HepG2 (cell line): ENCODE results near the gene FSD1. TPM values are rescaled to one million over a fixed set of nuclear protein-coding genes. Genes with fewer than 3 reads are reported as not detected.

Source experiments
- AGO2 ChIP-seq: fragments of 200-400 bp; formaldehyde crosslinking; optimal IDR thresholded peaks from 2 replicates; pipeline ENCODE3; 2017; ENCODE audit warnings: mild to moderate bottlenecking, low read depth, low read length, moderate library complexity
- CAMTA2 ChIP-seq: sonication (generic); formaldehyde crosslinking; IDR thresholded peaks from 2 replicates; pipeline ENCODE4 v1.4.0; 2020; ENCODE audit warnings: mild to moderate bottlenecking, missing genetic modification reagents, borderline replicate concordance
- CERS6 ChIP-seq: sonication (generic); formaldehyde crosslinking; IDR thresholded peaks from 2 replicates; pipeline ENCODE4 v1.5.0; 2020; ENCODE audit warnings: missing genetic modification reagents
- GABPA ChIP-seq, 2 experiments: IDR thresholded peaks; 2 replicates each; pipeline ENCODE4 v1.6.1; 2011 to 2016; ENCODE audit warnings: low read depth in 2 of 2, low read length in 1 of 2, missing biosample characterization in 1 of 2, missing genetic modification characterization in 1 of 2
- GFI1 ChIP-seq: sonication (generic); formaldehyde crosslinking; IDR thresholded peaks from 2 replicates; pipeline ENCODE4 v1.5.0; 2020; ENCODE audit warnings: missing genetic modification reagents, mild to moderate bottlenecking, borderline replicate concordance
- HNF4G ChIP-seq, 2 experiments: sonication (generic) in 1 of 2; formaldehyde crosslinking in 1 of 2; IDR thresholded peaks; 2 replicates each; pipeline versions ENCODE4 v1.4.0 to v1.6.1; 2011 to 2020; ENCODE audit warnings: borderline replicate concordance in 2 of 2, low read depth in 2 of 2, mild to moderate bottlenecking in 2 of 2, low read length in 1 of 2, missing genetic modification reagents in 1 of 2, moderate library complexity in 1 of 2
- HNRNPK ChIP-seq: fragments of 200-400 bp; formaldehyde crosslinking; IDR thresholded peaks from 2 replicates; pipeline ENCODE4 v1.6.1; 2018; ENCODE audit warnings: low read length, low read depth, moderate library complexity, mild to moderate bottlenecking; ENCODE audit not compliant: poor library complexity, severe bottlenecking
- KDM5B ChIP-seq: sonication (generic); formaldehyde crosslinking; IDR thresholded peaks from 2 replicates; pipeline ENCODE4 v1.4.0; 2020; ENCODE audit warnings: missing genetic modification reagents, mild to moderate bottlenecking, borderline replicate concordance
- NCOA2 ChIP-seq: sonication (generic); formaldehyde crosslinking; IDR thresholded peaks from 2 replicates; pipeline ENCODE4 v1.8.0; 2022; ENCODE audit warnings: inconsistent platforms
- NR2F2 ChIP-seq: IDR thresholded peaks from 2 replicates; pipeline ENCODE4 v1.6.1; 2012; ENCODE audit warnings: low read depth, inconsistent platforms, borderline replicate concordance
- PLSCR1 ChIP-seq: sonication (generic); formaldehyde crosslinking; IDR thresholded peaks from 2 replicates; pipeline ENCODE4 v1.5.0; 2020; ENCODE audit warnings: missing genetic modification reagents, mild to moderate bottlenecking, borderline replicate concordance
- SIN3A ChIP-seq: IDR thresholded peaks from 2 replicates; pipeline ENCODE4 v1.6.1; 2011; ENCODE audit warnings: low read depth, mild to moderate bottlenecking, control low read depth, low read length, borderline replicate concordance
- SMYD3 ChIP-seq: sonication (generic); formaldehyde crosslinking; IDR thresholded peaks from 2 replicates; pipeline ENCODE4 v1.8.1; 2023; ENCODE audit warnings: mild to moderate bottlenecking, missing genetic modification reagents
- TAF1 ChIP-seq: sonication (generic); formaldehyde crosslinking; IDR thresholded peaks from 2 replicates; pipeline ENCODE4 v1.4.0; 2020; ENCODE audit warnings: missing genetic modification reagents
- TCF7L2 ChIP-seq: IDR thresholded peaks from 2 replicates; pipeline ENCODE4 v1.6.1; 2011; ENCODE audit warnings: mild to moderate bottlenecking, low read depth, low read length, moderate library complexity
- TOE1 ChIP-seq: sonication (generic); formaldehyde crosslinking; IDR thresholded peaks from 2 replicates; pipeline ENCODE4 v1.4.0; 2020; ENCODE audit warnings: mild to moderate bottlenecking, missing genetic modification reagents
- WIZ ChIP-seq: sonication (generic); formaldehyde crosslinking; IDR thresholded peaks from 2 replicates; pipeline ENCODE4 v1.5.1; 2020; ENCODE audit warnings: mild to moderate bottlenecking, missing genetic modification reagents
- ZNF335 ChIP-seq: sonication (generic); formaldehyde crosslinking; IDR thresholded peaks from 2 replicates; pipeline ENCODE4 v1.4.0; 2020; ENCODE audit warnings: missing genetic modification reagents
- ZNF615 ChIP-seq: sonication (generic); formaldehyde crosslinking; IDR thresholded peaks from 2 replicates; pipeline ENCODE4 v1.5.0; 2020; ENCODE audit warnings: mild to moderate bottlenecking, missing genetic modification reagents, borderline replicate concordance
- ZNF775 ChIP-seq: sonication (generic); formaldehyde crosslinking; IDR thresholded peaks from 2 replicates; pipeline ENCODE4 v1.4.0; 2020; ENCODE audit warnings: missing genetic modification reagents, mild to moderate bottlenecking, moderate library complexity, borderline replicate concordance
- polyA plus RNA-seq, 8 experiments: library from polyadenylated mRNA; depleted of rRNA in 3 of 8; stranded (reverse) in 7 of 8; unstranded in 1 of 8; fragments of >200 nt; fragmentation: Illumina TruSeq in 4 of 8; extraction: Trizol in 4 of 8; gene quantifications; 2 replicates each; pipeline versions ENCODE4 v1.2.1 to v1.2.3, GENCODE V29; 2011 to 2016; ENCODE audit warnings: low read depth in 4 of 8, missing spikeins in 1 of 8, mixed read lengths in 1 of 8; ENCODE audit not compliant: insufficient read depth in 1 of 8
- total RNA-seq, 5 experiments: library from RNA; depleted of rRNA; stranded (reverse); fragments of >200 nt; fragmentation: Illumina TruSeq; extraction: Trizol; gene quantifications; 2 replicates each; pipeline ENCODE4 v1.2.3, GENCODE V29; 2016; ENCODE audit warnings: low read depth in 1 of 5
- TF ChIP-seq, protein P1 (sequence below): sonication (generic); formaldehyde crosslinking; conservative IDR thresholded peaks from 2 replicates; pipeline ENCODE4 v1.4.0; 2020; ENCODE audit warnings: missing genetic modification reagents
- TF ChIP-seq, protein P2 (sequence below): sonication (generic); formaldehyde crosslinking; IDR thresholded peaks from 2 replicates; pipeline ENCODE4 v1.9.0; 2022; ENCODE audit warnings: missing genetic modification reagents, mild to moderate bottlenecking, borderline replicate concordance

FSD1 gene
- total and polyA plus RNA-seq, 2 of the 13 experiments (the other 11 are each of a cell fraction or from before 2014, with no cell fraction given): 0.29 to 0.66 TPM

GRCh38 chr19:4342615-4343369 lies 38.4 kb downstream of the FSD1 start (continued):
- TF ChIP-seq ZNF615 (CRISPR knock-in tag) (no peak), TOE1 (CRISPR knock-in tag) (no peak), NR2F2 (peak; percentile 39; the same call in 1 of the 2 replicates), TCF7L2 (no peak), SIN3A (peak; percentile 78; the same call in 1 of the 2 replicates), ZNF775 (CRISPR knock-in tag) (no peak), AGO2 (no peak), CAMTA2 (no peak), HNRNPK (no peak), ZNF335 (CRISPR knock-in tag) (peak; percentile 78), GFI1 (CRISPR knock-in tag) (peak; percentile 65; the same call in 1 of the 2 replicates), WIZ (CRISPR knock-in tag) (no peak), NCOA2 (peak; percentile 53; the same call in 1 of the 2 replicates), GABPA (IDR thresholded peaks at IDR 0.05; ENCODE audit: low read depth, low read length) (no peak), GABPA (CRISPR knock-in tag; IDR thresholded peaks at IDR 0.05; ENCODE audit: low read depth) (no peak; the same call in 1 of the 2 replicates), HNF4G (IDR thresholded peaks at IDR 0.05; ENCODE audit: borderline replicate concordance, low read depth, low read length) (peak; percentile 94), HNF4G (CRISPR knock-in tag; IDR thresholded peaks at IDR 0.05; ENCODE audit: borderline replicate concordance, low read depth) (peak; percentile 94; the same call in 1 of the 2 replicates), TAF1 (peak; percentile 83), KDM5B (CRISPR knock-in tag) (peak; percentile 65; the same call in 1 of the 2 replicates), PLSCR1 (CRISPR knock-in tag) (no peak; the same call in 1 of the 2 replicates), CERS6 (CRISPR knock-in tag) (no peak), SMYD3 (CRISPR knock-in tag) (no peak)
- TF ChIP-seq, protein P1, sequence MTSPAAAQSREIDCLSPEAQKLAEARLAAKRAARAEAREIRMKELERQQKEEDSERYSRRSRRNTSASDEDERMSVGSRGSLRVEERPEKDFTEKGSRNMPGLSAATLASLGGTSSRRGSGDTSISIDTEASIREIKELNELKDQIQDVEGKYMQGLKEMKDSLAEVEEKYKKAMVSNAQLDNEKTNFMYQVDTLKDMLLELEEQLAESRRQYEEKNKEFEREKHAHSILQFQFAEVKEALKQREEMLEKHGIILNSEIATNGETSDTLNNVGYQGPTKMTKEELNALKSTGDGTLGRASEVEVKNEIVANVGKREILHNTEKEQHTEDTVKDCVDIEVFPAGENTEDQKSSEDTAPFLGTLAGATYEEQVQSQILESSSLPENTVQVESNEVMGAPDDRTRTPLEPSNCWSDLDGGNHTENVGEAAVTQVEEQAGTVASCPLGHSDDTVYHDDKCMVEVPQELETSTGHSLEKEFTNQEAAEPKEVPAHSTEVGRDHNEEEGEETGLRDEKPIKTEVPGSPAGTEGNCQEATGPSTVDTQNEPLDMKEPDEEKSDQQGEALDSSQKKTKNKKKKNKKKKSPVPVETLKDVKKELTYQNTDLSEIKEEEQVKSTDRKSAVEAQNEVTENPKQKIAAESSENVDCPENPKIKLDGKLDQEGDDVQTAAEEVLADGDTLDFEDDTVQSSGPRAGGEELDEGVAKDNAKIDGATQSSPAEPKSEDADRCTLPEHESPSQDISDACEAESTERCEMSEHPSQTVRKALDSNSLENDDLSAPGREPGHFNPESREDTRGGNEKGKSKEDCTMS (CRISPR knock-in tag): no peak
- TF ChIP-seq, protein P2, sequence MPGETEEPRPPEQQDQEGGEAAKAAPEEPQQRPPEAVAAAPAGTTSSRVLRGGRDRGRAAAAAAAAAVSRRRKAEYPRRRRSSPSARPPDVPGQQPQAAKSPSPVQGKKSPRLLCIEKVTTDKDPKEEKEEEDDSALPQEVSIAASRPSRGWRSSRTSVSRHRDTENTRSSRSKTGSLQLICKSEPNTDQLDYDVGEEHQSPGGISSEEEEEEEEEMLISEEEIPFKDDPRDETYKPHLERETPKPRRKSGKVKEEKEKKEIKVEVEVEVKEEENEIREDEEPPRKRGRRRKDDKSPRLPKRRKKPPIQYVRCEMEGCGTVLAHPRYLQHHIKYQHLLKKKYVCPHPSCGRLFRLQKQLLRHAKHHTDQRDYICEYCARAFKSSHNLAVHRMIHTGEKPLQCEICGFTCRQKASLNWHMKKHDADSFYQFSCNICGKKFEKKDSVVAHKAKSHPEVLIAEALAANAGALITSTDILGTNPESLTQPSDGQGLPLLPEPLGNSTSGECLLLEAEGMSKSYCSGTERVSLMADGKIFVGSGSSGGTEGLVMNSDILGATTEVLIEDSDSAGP (CRISPR knock-in tag): peak; percentile 61; the same call in 1 of the 2 replicates
